Measurements from ENCODE around the gene CLDND2.

Gene CLDND2

DNA sequence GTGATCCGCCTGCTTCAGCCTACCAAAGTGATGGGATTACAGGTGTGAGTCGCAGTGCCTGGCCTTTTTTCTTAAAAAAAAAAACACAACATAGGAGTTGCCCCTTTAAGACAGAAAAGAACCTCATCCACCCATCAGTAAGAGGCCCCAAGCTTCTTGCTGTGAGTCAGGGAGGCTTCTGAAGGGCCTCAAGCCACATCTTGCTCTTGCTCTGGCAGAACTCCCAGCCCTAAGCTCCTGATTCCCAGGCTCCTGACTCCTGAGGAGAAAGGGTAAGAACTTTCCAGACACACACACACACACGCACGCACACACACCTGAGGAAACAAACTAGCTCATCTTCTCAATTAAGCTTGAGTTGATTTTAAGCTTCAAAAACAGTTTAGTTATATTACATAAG, 9.5 kb downstream of the CLDND2 start:
- no peak overlapping the region for H3K27ac ChIP-seq
- TF ChIP-seq, protein P1, sequence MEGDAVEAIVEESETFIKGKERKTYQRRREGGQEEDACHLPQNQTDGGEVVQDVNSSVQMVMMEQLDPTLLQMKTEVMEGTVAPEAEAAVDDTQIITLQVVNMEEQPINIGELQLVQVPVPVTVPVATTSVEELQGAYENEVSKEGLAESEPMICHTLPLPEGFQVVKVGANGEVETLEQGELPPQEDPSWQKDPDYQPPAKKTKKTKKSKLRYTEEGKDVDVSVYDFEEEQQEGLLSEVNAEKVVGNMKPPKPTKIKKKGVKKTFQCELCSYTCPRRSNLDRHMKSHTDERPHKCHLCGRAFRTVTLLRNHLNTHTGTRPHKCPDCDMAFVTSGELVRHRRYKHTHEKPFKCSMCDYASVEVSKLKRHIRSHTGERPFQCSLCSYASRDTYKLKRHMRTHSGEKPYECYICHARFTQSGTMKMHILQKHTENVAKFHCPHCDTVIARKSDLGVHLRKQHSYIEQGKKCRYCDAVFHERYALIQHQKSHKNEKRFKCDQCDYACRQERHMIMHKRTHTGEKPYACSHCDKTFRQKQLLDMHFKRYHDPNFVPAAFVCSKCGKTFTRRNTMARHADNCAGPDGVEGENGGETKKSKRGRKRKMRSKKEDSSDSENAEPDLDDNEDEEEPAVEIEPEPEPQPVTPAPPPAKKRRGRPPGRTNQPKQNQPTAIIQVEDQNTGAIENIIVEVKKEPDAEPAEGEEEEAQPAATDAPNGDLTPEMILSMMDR (conservative IDR thresholded peaks at IDR 0.05): no peak

DNA sequence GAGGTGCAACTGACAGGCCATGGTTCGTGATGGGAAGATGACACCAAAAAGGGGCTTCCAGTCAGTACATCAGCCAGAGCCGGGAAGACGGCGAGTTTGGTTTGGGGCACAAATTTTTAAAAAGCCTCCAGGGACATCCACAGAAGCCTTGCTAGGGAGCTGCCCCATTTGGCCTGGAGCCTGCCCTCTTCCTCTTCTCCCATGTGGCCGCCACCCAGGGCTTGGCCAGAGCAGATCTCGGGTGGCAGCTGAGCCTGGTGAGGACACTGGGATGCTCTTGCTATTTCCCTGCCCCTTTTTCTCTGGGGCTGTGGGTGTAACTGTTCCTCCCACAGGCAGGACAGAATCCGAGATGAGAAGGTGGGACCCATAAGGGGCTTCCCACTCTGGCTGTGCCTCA, 10.9 kb downstream of the CLDND2 start:
- TF ChIP-seq, protein P1 (conservative IDR thresholded peaks at IDR 0.05): no peak
- H3K27ac ChIP-seq: no peak overlapping the region

DNA sequence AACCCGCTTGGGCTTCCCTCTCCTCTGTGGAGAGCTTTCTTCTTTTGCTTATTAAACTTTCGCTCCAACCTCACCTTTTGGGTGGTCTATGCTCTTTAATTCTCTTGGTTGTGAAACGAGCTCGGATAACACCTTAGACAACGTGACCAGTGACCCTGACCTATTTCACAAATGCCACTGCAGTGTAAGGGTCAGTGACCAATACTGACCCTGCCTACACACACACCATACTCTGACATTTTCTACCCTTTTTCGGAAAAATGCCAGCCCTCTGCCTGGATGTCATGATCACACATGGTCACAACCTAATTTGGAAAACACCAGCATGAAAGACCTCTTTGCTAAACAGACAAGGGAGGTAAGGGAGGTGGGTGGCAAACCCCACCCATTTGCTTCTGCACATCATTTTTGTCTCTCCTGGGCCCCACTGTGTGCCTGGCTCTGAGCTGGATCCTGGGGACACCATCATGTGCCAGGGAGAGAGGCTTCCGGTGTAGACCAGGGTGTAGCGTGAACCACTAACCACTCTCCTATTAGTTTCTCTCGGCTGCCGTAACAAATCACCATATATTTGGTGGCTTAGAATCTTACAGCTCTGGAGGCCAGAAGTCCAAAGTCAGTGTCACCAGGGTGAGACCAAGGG, 12.5 kb downstream of the CLDND2 start:
- H3K27ac ChIP-seq: no peak overlapping the region
- TF ChIP-seq, protein P1 (conservative IDR thresholded peaks at IDR 0.05): no peak

DNA sequence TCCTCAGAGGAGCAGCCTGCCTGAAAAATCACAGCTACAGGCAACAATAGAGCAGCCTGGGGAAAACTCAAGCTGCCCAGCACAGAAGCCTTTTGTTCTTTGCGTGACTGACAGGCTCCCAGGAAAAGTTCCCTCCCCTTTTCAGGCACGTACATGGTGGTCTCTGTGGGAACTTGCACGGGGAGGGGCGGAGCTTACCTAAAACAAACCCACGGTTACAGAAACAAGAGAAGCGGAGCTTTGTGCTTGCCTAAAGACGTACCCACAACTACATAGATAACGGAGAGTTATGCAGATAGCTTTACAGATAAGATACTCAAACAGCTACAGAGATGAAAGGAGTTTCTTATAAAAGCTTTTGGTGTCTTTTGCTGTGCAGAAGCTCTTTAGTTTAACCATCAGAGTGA, 14.1 kb downstream of the CLDND2 start:
- H3K27ac ChIP-seq: peak overlapping the region; percentile 45
- TF ChIP-seq, protein P1 (conservative IDR thresholded peaks at IDR 0.05): no peak

DNA sequence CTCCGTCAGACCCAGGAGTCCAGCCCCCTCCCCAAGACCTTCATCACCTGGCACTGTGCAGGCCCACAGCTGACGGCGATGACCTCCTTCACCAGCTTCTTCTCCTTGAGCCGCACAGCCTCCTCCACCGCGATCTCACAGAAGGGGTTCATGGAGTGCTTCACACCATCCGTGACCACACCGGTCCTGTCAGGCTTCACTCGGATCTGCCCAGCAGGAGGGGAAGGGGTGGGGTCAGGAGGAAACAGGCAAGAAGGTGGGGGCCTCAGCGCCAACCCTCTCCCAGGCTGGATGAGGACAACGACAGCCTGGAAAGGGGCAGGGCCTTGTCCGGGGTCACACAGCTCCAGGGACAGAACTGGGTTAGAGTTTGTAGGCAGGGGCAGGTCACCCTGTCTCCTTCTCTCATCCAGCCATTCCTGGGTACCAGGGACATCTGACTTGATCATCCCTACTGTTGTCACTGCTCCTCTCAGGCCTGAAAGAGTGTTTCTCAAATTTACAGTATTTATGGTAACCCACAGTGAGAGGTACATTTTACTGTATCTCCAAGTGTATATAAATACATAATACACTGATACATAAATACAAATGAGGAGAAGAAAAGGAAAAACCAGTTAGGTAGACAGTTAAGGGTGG, 14.6 kb downstream of the CLDND2 start:
- TF ChIP-seq, protein P1 (conservative IDR thresholded peaks at IDR 0.05): no peak
- H3K27ac ChIP-seq: peak overlapping the region; percentile 45

DNA sequence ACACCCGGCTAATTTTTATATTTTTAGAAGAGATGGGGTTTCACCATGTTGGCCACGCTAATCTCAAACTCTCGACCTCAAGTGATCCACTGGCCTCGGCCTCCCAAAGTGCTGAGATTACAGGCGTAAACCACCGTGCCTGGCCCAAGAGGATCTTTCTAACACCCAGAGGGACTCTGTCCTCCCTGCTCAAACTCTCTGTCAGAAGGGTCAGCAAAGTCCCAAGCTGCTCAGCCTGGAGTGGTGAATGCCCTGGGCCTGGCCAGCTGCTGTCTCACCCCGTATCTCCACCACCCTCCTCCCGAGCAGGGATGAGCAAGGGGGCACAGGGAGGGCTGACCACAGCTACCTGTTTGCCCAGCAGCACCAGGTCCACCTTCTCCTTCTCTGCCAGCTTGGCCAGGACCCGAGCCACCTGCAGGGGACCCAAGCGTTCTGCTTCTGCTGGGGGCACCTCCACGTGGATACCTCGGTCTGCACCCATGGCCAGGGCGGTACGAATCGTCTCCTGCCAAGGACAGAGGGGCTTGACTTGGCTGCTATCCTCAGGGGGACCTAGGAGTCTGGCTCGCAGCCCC, 15.9 kb downstream of the CLDND2 start:
- TF ChIP-seq, protein P1 (conservative IDR thresholded peaks at IDR 0.05): no peak
- no peak overlapping the region for H3K27ac ChIP-seq

DNA sequence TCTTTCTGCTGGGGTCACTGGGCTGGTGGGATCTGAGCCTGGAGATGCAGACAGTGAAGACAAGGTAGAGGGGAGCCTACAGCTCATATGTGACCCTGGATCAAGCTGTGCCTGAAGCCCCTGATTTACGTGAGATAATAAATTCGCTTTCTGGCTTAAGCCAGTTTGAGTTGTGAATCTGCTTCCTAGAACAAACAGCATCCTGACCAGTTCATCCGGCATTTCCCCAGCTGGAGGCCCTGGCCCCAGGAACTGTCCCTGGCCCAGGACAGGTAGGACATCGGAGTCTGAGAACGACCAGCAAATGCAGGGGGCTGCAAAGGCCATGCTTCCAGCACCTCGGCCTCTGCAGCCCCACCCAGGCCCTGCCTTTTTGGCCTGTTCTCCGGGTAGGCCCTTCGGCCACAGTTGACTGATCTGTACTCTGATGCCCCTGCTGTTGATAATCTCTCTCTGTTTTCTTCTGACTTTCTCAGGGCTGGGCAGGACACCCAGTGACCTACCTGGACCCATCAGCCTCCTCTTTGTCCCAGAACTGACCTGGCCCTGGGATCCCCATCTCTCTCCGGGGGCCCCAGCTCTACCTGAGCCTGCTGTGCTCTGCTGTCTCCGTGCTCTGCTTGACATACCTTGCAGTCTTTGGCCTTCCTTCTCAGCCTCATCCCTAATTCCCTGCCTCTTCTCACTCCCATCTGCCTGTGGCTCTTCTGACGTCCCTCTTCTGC, 17.4 kb downstream of the CLDND2 start:
- no peak overlapping the region for H3K27ac ChIP-seq
- TF ChIP-seq, protein P1 (conservative IDR thresholded peaks at IDR 0.05): no peak

All from VCaP (cell line).